Ovary (tissue), 3 donors: ENCODE measurements around the gene MTHFD2.

ENCODE experiments used
- CTCF ChIP-seq, 3 donors: fragments of 450-650 bp in 2 of 3; fragments of 200-600 bp in 1 of 3; IDR thresholded peaks; one replicate each; pipeline versions ENCODE4 v1.5.1 to v1.8.0; 2016 to 2022; ENCODE audit warnings: antibody characterized with exemption in 3 of 3, mild to moderate bottlenecking in 1 of 3
- EP300 ChIP-seq: sonication (generic); formaldehyde crosslinking; IDR thresholded peaks from one replicate; pipeline ENCODE4 v1.6.1; 2017; ENCODE audit warnings: antibody characterized with exemption
- POLR2A ChIP-seq: fragments of 450-650 bp; IDR thresholded peaks from one replicate; pipeline ENCODE4 v1.6.1; 2017; ENCODE audit warnings: antibody characterized with exemption, mild to moderate bottlenecking, moderate library complexity
- donor health status: DM: no; HTN: no; CAD: no.

GRCh38 chr2:74235041-74235440 is 36.6 kb downstream of the MTHFD2 start:
- TF ChIP-seq CTCF (IDR thresholded peaks at IDR 0.05) (no peak), POLR2A (no peak), EP300 (no peak)
